ENCODE data around the gene APC. TPM values are rescaled to one million over a fixed set of nuclear protein-coding genes. Genes with fewer than 3 reads are reported as not detected.

APC gene
- total and polyA plus RNA-seq, 10 of the 15 experiments (the other 5 are each of a cell fraction or from before 2014, with no cell fraction given): 3.2 to 23.3 (median 13.8) TPM

GRCh38 chr5:112892776-112893175 is 155.1 kb downstream of the APC start:
- no peak for DNase-seq (ENCODE audit: low read depth, low spot score)
- in situ Hi-C loops (cut with MboI): no loop called here
- CTCF ChIA-PET: no interaction called here

More at GRCh38 chr5:112892776-112893175, 155.1 kb downstream of the APC start:
- peaks cover 3 to 24% of the 10 kb centered on the region in 2 experiments; a peak in 3 of 4 replicates for H3K36me3 ChIP-seq (ENCODE audit: control insufficient read depth in 2 of 2, insufficient read depth in 2 of 2, low read length in 1 of 2)
- H3K4me3 ChIP-seq: no peak overlapping the region
- no peak overlapping the region for H3K9ac ChIP-seq (ENCODE audit: control insufficient read depth, insufficient read depth, low read length)
- ATAC-seq (no peak), FAIRE-seq (no peak)
- SMC1A ChIA-PET (ENCODE audit: uncharacterized antibody, unreplicated experiment): interaction anchor here (1.1 to 1.5 kb wide), 2 partner anchors 12 to 16 kb away, joined by 3 to 4 read pairs; no protein-coding TSS in a partner anchor
- H3K79me2 ChIP-seq (ENCODE audit: control insufficient read depth, insufficient read depth, low read length): no peaks in the 10 kb centered on the region; the same call in 1 of the 2 replicates
- no peaks in the 10 kb centered on the region; the same call in 1 of the 2 replicates for H4K20me1 ChIP-seq (ENCODE audit: control insufficient read depth, insufficient read depth)
- TF ChIP-seq ZNF217 (IDR thresholded peaks at IDR 0.05): no peak
- TF ChIP-seq TARDBP (IDR thresholded peaks at IDR 0.05; ENCODE audit: borderline replicate concordance): no peak
- no peak for TF ChIP-seq RBBP5 (conservative IDR thresholded peaks at IDR 0.05)
- TF ChIP-seq PBX3 (IDR thresholded peaks at IDR 0.05; ENCODE audit: insufficient replicate concordance, low read depth, low read length): no peak
- no peak for TF ChIP-seq TCF12 (IDR thresholded peaks at IDR 0.05; ENCODE audit: low read depth, low read length)
- TF ChIP-seq ESRRA (IDR thresholded peaks at IDR 0.05; ENCODE audit: low read length): no peak
- no peak for TF ChIP-seq CUX1 (IDR thresholded peaks at IDR 0.05; ENCODE audit: insufficient replicate concordance, low read depth, low read length)
- no peak for TF ChIP-seq SMC3 (IDR thresholded peaks at IDR 0.05; ENCODE audit: borderline replicate concordance, low read length)
- TF ChIP-seq JUND (IDR thresholded peaks at IDR 0.05; ENCODE audit: low read depth, low read length): no peak
- no peak overlapping the region for H3K27ac ChIP-seq (ENCODE audit: control insufficient read depth, insufficient read depth)
- WGBS (ENCODE audit: insufficient coverage, insufficient replicate concordance, low lambda C conversion rate, missing lambda C conversion rate): 98% methylated on average over 13 of the region's 13 CpGs
- peaks cover 9% of the 10 kb centered on the region; the same call in 1 of the 2 replicates for H3K4me1 ChIP-seq (ENCODE audit: control insufficient read depth, insufficient read depth, low read length)
- H3K27me3 ChIP-seq (replicated peaks in 1 of 2; ENCODE audit: control insufficient read depth in 2 of 2, insufficient read depth in 2 of 2, low read length in 1 of 2): no peaks in the 10 kb centered on the region
- H3K9me3 ChIP-seq (replicated peaks; ENCODE audit: control insufficient read depth, insufficient read depth, low read length): no peaks in the 10 kb centered on the region; the same call in 2 of the 3 replicates
- intact Hi-C loops (cut with micrococcal nuclease; ENCODE audit: unreplicated experiment): no loop called here
- H3K4me2 ChIP-seq (ENCODE audit: control insufficient read depth, insufficient read depth): no peak overlapping the region
- no peak overlapping the region for H2AFZ ChIP-seq (ENCODE audit: control insufficient read depth, low read depth, low read length)
- POLR2A ChIA-PET: interaction anchor here (0.7 kb wide), 1 partner anchor 11 kb away, joined by 4 read pairs; no protein-coding TSS in a partner anchor
- RAD21 ChIA-PET (ENCODE audit: unreplicated experiment): no interaction called here
- BruUV-seq (replicated peaks): no TSS peak

Data from GM12878 (cell line).